ENCODE measurements around the gene KDM7A.
A peak's percentile ranks its signal among the peaks of the same experiment; 100 is the strongest.

Gene KDM7A, protein sequence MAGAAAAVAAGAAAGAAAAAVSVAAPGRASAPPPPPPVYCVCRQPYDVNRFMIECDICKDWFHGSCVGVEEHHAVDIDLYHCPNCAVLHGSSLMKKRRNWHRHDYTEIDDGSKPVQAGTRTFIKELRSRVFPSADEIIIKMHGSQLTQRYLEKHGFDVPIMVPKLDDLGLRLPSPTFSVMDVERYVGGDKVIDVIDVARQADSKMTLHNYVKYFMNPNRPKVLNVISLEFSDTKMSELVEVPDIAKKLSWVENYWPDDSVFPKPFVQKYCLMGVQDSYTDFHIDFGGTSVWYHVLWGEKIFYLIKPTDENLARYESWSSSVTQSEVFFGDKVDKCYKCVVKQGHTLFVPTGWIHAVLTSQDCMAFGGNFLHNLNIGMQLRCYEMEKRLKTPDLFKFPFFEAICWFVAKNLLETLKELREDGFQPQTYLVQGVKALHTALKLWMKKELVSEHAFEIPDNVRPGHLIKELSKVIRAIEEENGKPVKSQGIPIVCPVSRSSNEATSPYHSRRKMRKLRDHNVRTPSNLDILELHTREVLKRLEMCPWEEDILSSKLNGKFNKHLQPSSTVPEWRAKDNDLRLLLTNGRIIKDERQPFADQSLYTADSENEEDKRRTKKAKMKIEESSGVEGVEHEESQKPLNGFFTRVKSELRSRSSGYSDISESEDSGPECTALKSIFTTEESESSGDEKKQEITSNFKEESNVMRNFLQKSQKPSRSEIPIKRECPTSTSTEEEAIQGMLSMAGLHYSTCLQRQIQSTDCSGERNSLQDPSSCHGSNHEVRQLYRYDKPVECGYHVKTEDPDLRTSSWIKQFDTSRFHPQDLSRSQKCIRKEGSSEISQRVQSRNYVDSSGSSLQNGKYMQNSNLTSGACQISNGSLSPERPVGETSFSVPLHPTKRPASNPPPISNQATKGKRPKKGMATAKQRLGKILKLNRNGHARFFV

DNA sequence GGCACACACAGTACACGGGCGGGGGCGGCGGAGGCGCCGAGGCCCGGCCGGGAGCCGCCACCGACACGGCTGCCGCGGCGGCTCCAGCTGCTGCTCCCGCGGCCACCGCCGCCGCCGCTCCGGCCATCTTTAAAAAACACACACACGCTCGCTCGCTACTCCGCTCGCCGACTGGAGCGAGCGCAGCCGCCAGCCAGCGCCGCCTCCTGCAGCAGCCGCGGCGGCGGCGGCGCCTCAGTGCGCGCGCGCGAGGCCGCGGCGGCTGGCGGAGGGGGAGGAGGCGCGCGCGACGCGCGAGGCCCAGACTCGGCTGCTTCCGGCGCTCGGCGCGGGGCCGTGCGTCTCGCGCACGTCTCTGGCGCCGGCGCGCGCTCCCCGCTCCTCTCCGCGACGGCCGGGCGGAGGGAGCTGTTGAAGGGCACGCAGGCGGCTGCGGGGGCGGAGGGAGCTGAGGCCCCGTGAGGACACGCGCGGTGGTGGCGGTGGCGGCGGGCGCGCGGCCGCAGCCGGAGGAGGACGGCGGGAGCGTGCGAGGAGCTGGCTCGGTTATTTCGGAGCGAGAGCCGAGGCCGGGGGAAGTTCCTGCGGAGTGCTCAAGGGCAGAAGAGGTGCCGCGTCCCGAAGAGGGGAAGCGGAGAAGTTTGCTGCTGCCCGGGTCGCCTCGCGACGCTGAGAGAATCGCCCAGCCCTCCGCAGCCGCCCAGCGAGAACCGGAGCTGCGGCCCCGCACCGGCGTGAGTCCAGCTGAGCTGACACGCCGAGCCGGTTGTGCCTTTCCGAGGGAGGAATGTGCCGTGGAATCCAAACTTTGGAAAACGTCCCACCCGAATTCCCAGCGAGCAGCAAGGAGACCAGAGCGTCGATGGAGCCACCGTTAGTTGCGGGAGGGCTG lies at the start of gene KDM7A:
Gene KDM7A (minus strand): TSS at position 173 of the 892 bp plus-strand sequence. CDS start 46 bp downstream, at position 127.
- H3K9me3 Mint-ChIP-seq = peaks cover 1% of the 10 kb centered on the region
- H3K27me3 Mint-ChIP-seq = no peaks in the 10 kb centered on the region
- peak within 1 kb of the TSS; percentile 89 for H3K27ac Mint-ChIP-seq
- H3K36me3 Mint-ChIP-seq = peaks cover 2% of the 10 kb centered on the region
- peaks cover 20% of the 10 kb centered on the region for H3K4me1 Mint-ChIP-seq
- peak; percentile 84 to 85 for DNase-seq (ENCODE audit: low spot score in 2 of 2)
- H3K4me3 Mint-ChIP-seq = peak within 1 kb of the TSS; percentile 95
- peak; percentile 67 for ATAC-seq (ENCODE audit: low read depth)

DNA sequence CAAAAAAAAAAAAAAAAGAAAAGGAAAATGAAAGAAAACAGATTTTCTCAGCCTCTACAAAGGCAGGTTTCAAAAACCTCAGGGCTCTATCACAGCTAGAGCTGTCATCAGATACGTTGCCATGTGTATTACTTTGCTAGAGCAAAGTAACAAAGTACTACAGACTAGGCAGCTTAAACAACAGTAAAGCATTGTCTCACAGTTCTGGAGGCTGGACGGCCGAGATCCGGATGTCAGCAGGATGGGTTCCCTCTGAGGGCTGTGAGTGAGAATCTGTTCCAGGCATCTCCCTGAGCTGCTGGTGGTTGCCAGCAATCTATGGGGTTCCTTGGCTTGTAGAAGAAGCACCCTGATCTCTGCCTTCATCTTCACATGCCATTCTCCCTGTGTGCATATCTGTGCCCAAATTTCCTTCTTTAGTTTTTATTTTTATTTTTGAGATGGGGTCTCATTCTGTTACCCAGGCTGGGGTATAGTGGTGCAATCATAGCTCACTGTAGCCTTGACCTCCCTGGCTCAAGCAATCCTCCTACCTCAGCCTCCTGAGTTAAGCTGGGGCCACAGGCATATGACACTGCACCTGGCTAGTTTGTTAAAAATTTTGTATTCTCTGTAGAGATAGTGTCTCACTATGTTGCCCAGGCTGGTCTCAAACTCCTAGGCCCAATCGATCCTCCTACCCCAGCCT lies 48.9 kb upstream of the KDM7A start:
- H3K36me3 Mint-ChIP-seq = no peaks in the 10 kb centered on the region

DNA sequence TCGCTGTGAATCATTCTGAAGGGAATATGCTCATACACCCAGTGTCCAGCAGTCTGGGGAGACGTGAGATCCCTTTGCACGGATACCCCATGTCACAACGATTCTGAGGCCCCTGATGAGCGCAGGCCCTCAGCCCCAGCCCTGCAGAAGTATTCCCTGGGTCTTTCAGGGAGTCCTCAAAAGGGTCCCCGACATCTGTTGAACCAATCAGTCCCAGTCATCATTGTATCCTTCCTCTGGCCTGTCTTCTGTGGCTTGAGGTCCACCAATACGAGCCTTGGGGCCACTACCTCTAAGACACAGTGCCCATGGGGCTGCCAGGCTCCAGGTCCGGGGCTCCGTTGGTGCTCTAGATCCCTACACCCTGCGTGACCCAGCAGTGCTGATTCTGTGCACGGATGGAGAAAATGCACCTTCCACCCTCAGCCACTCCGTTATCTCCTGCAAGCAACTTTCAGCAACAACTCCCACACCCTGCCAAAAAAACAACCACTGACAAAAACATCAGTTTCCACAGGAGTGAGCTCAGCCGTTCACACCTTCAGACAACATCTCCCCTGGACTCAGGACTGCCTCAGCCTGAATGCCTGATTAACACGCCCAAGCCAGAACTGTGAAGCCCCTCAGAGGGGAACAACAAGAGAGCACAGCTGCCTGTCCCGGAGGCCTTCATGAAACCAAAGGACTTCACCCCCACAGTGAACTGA lies 46.9 kb upstream of the KDM7A start:
- ATAC-seq (ENCODE audit: low read depth) = no peak
- Mint-ChIP-seq H3K4me1 (peaks cover 33% of the 10 kb centered on the region), H3K27me3 (no peaks in the 10 kb centered on the region), H3K27ac (peak overlapping the region; percentile 78), H3K9me3 (peaks cover 2% of the 10 kb centered on the region), H3K36me3 (peaks cover 2% of the 10 kb centered on the region), H3K4me3 (peak overlapping the region; percentile 76)
- DNase-seq (ENCODE audit: low spot score in 2 of 2) = no peak

More for the DNA sequence above, 48.9 kb upstream of the KDM7A start:
- H3K9me3 Mint-ChIP-seq = no peaks in the 10 kb centered on the region
- DNase-seq (ENCODE audit: low spot score in 2 of 2) = no peak
- no peak for ATAC-seq (ENCODE audit: low read depth)
- H3K4me3 Mint-ChIP-seq = no peak overlapping the region
- H3K27me3 Mint-ChIP-seq = no peaks in the 10 kb centered on the region
- H3K27ac Mint-ChIP-seq = no peak overlapping the region
- H3K4me1 Mint-ChIP-seq = peaks cover 43% of the 10 kb centered on the region

DNA sequence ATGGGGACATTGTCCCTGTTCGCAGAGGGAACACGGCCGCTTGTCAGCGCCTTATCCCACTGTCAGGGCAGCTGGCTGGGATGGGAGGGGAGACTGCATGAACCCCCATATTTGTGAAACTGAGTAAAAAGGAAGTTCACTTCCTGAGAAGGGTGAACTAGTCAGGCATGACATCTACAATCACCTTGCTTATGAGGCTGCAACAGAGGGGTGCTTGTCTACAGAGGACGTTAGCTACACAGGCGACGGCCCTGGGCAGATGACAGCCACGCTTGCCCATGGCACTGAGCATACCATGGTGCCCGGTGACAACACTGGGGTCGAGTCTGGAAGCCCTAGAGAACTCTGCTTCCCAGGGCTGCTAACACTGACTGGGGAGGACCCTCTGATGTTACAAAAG lies 46.0 kb upstream of the KDM7A start:
- Mint-ChIP-seq H3K4me1 (peaks cover 31% of the 10 kb centered on the region), H3K4me3 (peak overlapping the region; percentile 76), H3K9me3 (peaks cover 6% of the 10 kb centered on the region), H3K36me3 (peaks cover 2% of the 10 kb centered on the region), H3K27me3 (no peaks in the 10 kb centered on the region), H3K27ac (peak overlapping the region; percentile 78)
- peak; percentile 36 to 37 for DNase-seq (ENCODE audit: low spot score in 2 of 2)
- ATAC-seq (ENCODE audit: low read depth) = peak; percentile 98

DNA sequence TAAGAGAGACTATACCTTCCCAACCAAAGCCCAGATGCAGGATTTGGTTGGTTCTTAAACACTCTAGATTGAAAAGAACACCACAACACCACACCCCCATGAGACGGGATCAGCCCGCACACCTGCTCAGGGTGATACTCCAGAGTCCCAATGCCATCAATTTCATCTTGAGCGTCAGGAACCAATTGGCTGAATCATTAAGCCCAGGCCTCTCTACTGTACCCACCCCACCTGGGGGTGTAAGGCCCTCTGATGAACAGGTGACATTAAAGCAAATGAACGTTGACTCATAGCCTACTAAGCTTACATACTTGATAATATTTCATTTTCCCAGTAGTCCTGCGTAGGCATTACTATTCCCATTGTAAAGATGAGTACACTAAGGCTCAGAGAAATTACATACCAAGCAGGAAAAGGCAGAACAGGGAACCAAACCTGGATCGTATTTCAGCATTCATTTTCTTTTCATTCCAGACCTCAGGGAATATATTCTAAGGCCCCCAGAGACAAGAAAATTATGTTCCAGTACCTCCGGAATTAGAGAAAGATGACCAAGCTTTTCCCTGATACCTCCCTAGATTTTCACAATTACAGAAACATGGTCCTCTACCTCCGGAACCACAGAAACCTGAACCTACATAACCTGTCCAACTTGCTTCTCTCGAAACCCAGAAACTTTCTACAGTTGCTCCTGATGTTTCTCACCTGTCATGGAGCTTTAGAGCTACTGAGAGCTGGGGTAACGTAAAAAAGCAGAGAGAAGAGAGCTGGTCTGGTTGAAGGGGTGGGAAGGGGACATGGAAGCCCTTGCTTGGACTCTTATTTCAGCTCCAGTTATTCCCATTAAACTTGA lies 43.1 kb upstream of the KDM7A start:
- H3K9me3 Mint-ChIP-seq = peaks cover 11% of the 10 kb centered on the region
- H3K4me3 Mint-ChIP-seq = no peak overlapping the region
- H3K27me3 Mint-ChIP-seq = no peaks in the 10 kb centered on the region
- no peak for ATAC-seq (ENCODE audit: low read depth)
- H3K36me3 Mint-ChIP-seq = peaks cover 6% of the 10 kb centered on the region
- H3K27ac Mint-ChIP-seq = no peak overlapping the region
- peaks cover 32% of the 10 kb centered on the region for H3K4me1 Mint-ChIP-seq
- DNase-seq (ENCODE audit: low spot score in 2 of 2) = no peak

DNA sequence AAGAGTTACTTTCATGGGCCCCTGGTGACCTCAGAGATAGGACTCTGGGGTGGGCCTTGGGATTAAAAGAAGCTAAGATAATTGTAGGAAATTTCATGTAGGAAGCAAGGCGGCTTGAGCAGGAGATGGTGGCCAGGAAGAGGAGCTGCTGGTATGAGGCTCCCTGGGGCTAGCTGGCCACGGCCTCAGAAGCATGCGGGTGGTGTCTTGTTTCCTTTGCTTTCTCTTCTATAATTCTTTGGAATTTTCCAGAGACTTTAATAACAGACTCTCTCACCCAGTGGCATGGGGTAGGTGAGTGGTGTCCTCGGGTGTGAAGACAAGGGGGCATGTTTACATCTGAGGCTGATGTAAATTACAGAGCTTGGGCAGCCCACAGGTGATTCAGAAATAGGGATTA lies 41.9 kb upstream of the KDM7A start:
- no peak for ATAC-seq (ENCODE audit: low read depth)
- no peak overlapping the region for H3K4me3 Mint-ChIP-seq
- no peak for DNase-seq (ENCODE audit: low spot score in 2 of 2)
- no peaks in the 10 kb centered on the region for H3K27me3 Mint-ChIP-seq
- H3K27ac Mint-ChIP-seq = no peak overlapping the region
- peaks cover 11% of the 10 kb centered on the region for H3K9me3 Mint-ChIP-seq
- H3K4me1 Mint-ChIP-seq = peaks cover 36% of the 10 kb centered on the region
- H3K36me3 Mint-ChIP-seq = peaks cover 6% of the 10 kb centered on the region

DNA sequence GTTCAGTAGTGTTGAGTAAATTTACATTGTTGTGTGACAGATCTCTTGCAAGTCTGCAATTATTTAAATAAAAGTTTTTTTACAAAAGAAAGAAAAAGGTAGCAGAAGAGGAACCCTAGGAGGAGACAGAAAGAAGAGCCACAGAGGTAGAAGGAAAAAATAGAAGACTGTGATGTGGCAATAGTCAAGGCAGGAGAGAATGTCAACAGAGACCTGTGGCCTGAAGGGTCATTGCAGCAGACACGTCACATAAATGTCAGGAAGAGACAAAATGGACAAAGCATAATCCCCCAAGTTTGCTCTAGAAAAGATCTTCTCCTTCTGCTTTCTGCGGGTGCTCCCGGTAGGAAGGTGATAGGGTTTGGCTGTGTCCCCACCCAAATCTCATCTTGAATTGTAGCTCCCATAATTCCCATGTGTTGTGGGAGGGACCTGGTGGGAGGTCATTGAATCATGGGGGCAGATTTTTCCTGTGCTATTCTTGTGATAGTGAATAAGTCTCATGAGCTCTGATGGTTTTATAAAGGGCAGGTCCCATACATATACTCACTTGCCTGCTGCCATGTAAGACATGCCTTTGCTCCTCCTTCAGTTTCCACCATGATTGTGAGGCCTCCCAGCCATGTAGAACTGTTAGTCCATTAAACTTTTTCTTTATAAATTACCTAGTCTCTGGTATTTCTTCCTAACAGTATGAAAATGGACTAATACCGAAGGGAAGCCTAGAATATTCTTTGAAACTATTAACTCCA lies 41.1 kb upstream of the KDM7A start:
- ATAC-seq (ENCODE audit: low read depth) (no peak), DNase-seq (ENCODE audit: low spot score in 2 of 2) (no peak)
- H3K27me3 Mint-ChIP-seq = no peaks in the 10 kb centered on the region
- no peak overlapping the region for H3K4me3 Mint-ChIP-seq
- H3K4me1 Mint-ChIP-seq = peaks cover 31% of the 10 kb centered on the region
- no peak overlapping the region for H3K27ac Mint-ChIP-seq
- H3K9me3 Mint-ChIP-seq = peaks cover 11% of the 10 kb centered on the region
- H3K36me3 Mint-ChIP-seq = peaks cover 6% of the 10 kb centered on the region

DNA sequence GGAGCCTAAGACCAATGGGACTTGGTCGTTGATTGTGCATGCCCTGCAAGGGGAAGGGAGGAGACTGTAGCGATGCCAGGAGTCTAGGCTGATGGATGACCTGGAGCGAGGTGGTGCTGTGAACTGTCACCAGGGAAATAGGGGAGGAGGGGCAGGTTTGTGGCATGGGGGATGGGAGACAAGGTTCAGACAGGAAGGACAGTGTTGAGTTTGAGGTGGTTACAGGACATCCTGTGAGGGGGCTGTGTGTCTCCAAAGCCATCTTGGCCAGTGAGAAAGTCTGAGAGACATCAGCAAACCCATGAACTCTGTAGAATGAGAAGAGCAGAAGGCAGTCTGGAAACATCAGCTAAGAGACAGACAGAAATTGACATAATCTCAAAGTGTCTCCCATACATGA lies 38.5 kb upstream of the KDM7A start:
- Mint-ChIP-seq H3K9me3 (peaks cover 11% of the 10 kb centered on the region), H3K36me3 (peaks cover 6% of the 10 kb centered on the region), H3K27ac (no peak overlapping the region), H3K4me3 (no peak overlapping the region), H3K27me3 (no peaks in the 10 kb centered on the region), H3K4me1 (peaks cover 42% of the 10 kb centered on the region)
- no peak for DNase-seq (ENCODE audit: low spot score in 2 of 2)
- ATAC-seq (ENCODE audit: low read depth) = no peak

DNA sequence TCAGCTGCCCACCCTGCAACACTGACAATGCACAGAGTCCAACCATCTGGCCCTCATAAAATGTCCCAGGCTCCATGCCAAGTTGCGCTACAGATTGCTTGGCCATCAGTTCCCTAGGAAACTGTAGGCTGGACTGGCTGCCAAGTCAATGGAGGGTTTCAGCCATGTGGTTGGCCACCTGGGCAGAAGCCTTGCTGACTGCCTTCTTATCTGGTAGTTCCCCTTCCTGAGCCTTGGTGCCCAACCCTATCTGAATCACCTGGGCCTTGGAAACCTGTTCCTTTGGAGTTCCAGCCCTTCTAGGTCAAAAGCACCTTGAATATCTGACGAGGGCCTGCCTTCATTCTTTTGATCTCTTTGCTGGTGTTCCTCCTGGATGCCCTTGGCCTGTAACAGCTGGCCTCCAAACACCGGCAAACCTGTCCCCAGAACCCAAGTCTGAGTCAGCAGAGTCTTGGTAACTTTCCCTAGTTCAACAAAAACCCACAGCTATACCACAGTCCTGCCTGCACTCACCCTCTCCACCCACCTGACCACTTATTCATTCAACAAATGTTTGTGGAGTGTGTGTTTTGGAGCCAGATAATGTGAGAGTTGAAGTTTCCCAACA lies 37.4 kb upstream of the KDM7A start:
- DNase-seq (ENCODE audit: low spot score in 2 of 2) (no peak), ATAC-seq (ENCODE audit: low read depth) (no peak)
- H3K9me3 Mint-ChIP-seq = peaks cover 11% of the 10 kb centered on the region
- H3K4me3 Mint-ChIP-seq = peak overlapping the region; percentile 19
- peaks cover 52% of the 10 kb centered on the region for H3K4me1 Mint-ChIP-seq
- peak overlapping the region; percentile 28 for H3K27ac Mint-ChIP-seq
- H3K36me3 Mint-ChIP-seq = peaks cover 6% of the 10 kb centered on the region
- H3K27me3 Mint-ChIP-seq = no peaks in the 10 kb centered on the region

DNA sequence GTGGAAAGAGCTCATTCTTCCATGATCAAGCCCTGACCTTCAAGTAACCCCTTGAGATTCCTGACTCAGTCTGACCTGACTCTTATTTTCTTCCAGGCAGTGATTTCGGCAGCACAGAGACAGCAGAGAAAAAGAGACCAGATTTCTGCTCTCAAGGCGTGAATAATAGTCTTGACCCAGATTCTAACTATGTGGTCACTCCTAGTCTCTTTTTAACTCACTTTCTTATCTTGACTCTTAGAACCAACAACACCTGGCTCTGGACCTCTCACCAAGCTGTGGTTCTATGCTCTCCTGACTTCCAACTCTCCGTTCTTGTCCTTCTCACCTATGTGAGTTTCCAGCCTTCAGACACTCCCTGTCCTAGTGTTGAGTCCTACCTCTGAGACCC lies 36.9 kb upstream of the KDM7A start:
- Mint-ChIP-seq H3K4me1 (peaks cover 57% of the 10 kb centered on the region), H3K27ac (peak overlapping the region; percentile 15), H3K27me3 (no peaks in the 10 kb centered on the region), H3K4me3 (peak overlapping the region; percentile 6), H3K9me3 (peaks cover 9% of the 10 kb centered on the region), H3K36me3 (peaks cover 4% of the 10 kb centered on the region)
- no peak for ATAC-seq (ENCODE audit: low read depth)
- DNase-seq (ENCODE audit: low spot score in 2 of 2) = no peak

Data from memory B cell (primary cell).